Endothelial cell of umbilical vein (primary cell): Measurements from ENCODE around the gene ALDH1L1. TPM values are rescaled to one million over a fixed set of nuclear protein-coding genes. Genes with fewer than 3 reads are reported as not detected.

Experiments used
- BruUV-seq: library from RNA; stranded (reverse); fragments of 400-500 nt; replicated peaks from 2 replicates; lab custom pipeline; 2021; lab: Mats Ljungman, UMichigan
- CTCF ChIA-PET: fragments of 300-600, 350-600 bp; sonication (Branson Sonifier 250); formaldehyde crosslinking; loops from one replicate; lab custom pipeline; 2021; ENCODE audit warnings: antibody characterized with exemption, inconsistent platforms; lab: Charles Lee
- POLR2A ChIA-PET: fragments of 300-600, 350-600 bp; sonication (Branson Sonifier 250); formaldehyde crosslinking; loops from one replicate; lab custom pipeline; 2021; ENCODE audit warnings: antibody characterized with exemption, inconsistent platforms; lab: Charles Lee
- DNase-seq: peaks from one replicate; pipeline ENCODE4 v3.0.0-alpha.2; 2011; ENCODE audit warnings: low read depth, low spot score
- FAIRE-seq: peaks from 2 replicates; lab custom pipeline; 2011; peaks lifted over from hg19 to GRCh38; lab: Jason Lieb, UNC
- H2AFZ ChIP-seq: 2 replicates; pipeline ENCODE4 v1.6.0; 2012; ENCODE audit warnings: low read depth, low read length, control low read depth, inconsistent platforms
- H3K27ac ChIP-seq: 2 replicates; pipeline ENCODE4 v1.5.1; 2011; ENCODE audit warnings: low read depth, mild to moderate bottlenecking, control low read depth, low read length, moderate library complexity; ENCODE audit not compliant: insufficient read depth
- H3K27me3 ChIP-seq, 2 experiments: 2 replicates each; pipeline versions ENCODE4 v1.6.0 to v1.6.1; 2011; ENCODE audit warnings: low read length in 2 of 2, mixed read lengths in 1 of 2; ENCODE audit not compliant: control insufficient read depth in 2 of 2, insufficient read depth in 2 of 2
- H3K36me3 ChIP-seq, 2 experiments: 2 replicates in 1 of 2; 3 replicates in 1 of 2; pipeline ENCODE4 v1.5.1; 2011; ENCODE audit warnings: low read length in 2 of 2, mild to moderate bottlenecking in 1 of 2, moderate library complexity in 1 of 2; ENCODE audit not compliant: control insufficient read depth in 2 of 2, insufficient read depth in 2 of 2; ENCODE audit errors: extremely low read depth in 1 of 2
- H3K4me1 ChIP-seq: 3 replicates; pipeline ENCODE4 v1.5.1; 2011; ENCODE audit warnings: mild to moderate bottlenecking, low read length; ENCODE audit not compliant: control insufficient read depth, insufficient read depth; ENCODE audit errors: extremely low read depth
- H3K4me2 ChIP-seq: 2 replicates; pipeline ENCODE4 v1.6.1; 2011; ENCODE audit warnings: low read length, control low read depth, mixed read lengths; ENCODE audit not compliant: insufficient read depth
- H3K4me3 ChIP-seq, 3 experiments: fragments of 200-600 bp in 1 of 3; sonication (generic), shearing (Covaris generic) in 1 of 3; replicated peaks in 1 of 3; 2 replicates each; pipeline ENCODE4 v1.5.1; 2011 to 2016; ENCODE audit warnings: control low read depth in 3 of 3, low read length in 3 of 3, mild to moderate bottlenecking in 2 of 3, inconsistent platforms in 1 of 3, low read depth in 1 of 3, moderate library complexity in 1 of 3; ENCODE audit not compliant: insufficient read depth in 1 of 3
- H3K79me2 ChIP-seq: 2 replicates; pipeline ENCODE4 v1.6.0; 2012; ENCODE audit warnings: low read length, inconsistent platforms; ENCODE audit not compliant: control insufficient read depth, insufficient read depth
- H3K9ac ChIP-seq: replicated peaks from 2 replicates; pipeline ENCODE3; 2011; ENCODE audit warnings: low read length, control low read depth; ENCODE audit not compliant: insufficient read depth; ENCODE audit errors: extremely low read depth
- H3K9me1 ChIP-seq: replicated peaks from 3 replicates; pipeline ENCODE4 v1.6.0; 2011; ENCODE audit warnings: mild to moderate bottlenecking, low read length; ENCODE audit not compliant: control insufficient read depth, insufficient read depth; ENCODE audit errors: extremely low read depth
- H3K9me3 ChIP-seq: replicated peaks from 2 replicates; pipeline ENCODE4 v1.5.1; 2012; ENCODE audit warnings: low read length, inconsistent platforms; ENCODE audit not compliant: control insufficient read depth, insufficient read depth
- H4K20me1 ChIP-seq: replicated peaks from 2 replicates; pipeline ENCODE3; 2011; ENCODE audit warnings: mild to moderate bottlenecking, low read length; ENCODE audit not compliant: control insufficient read depth, insufficient read depth; ENCODE audit errors: extremely low read depth
- CTCF ChIP-seq, 2 donors: IDR thresholded peaks; 1 replicate in 1 of 2; 2 replicates in 1 of 2; pipeline ENCODE4 v1.5.1; 2011; ENCODE audit warnings: low read length in 2 of 2, mild to moderate bottlenecking in 2 of 2, moderate library complexity in 2 of 2, control low read depth in 1 of 2, inconsistent platforms in 1 of 2, low read depth in 1 of 2; ENCODE audit not compliant: insufficient read depth in 1 of 2; ENCODE audit errors: extremely low read depth in 1 of 2
- EZH2 ChIP-seq: IDR thresholded peaks from 2 replicates; pipeline ENCODE4 v1.6.1; 2012; ENCODE audit warnings: borderline replicate concordance, low read depth, mild to moderate bottlenecking, moderate library complexity, low read length, inconsistent platforms; ENCODE audit not compliant: severe bottlenecking
- FOS ChIP-seq: IDR thresholded peaks from 2 replicates; pipeline ENCODE4 v1.6.1; 2011; ENCODE audit warnings: mild to moderate bottlenecking, low read length, moderate library complexity, borderline replicate concordance; ENCODE audit not compliant: insufficient read depth
- GATA2 ChIP-seq: IDR thresholded peaks from 2 replicates; pipeline ENCODE4 v1.7.0; 2011; ENCODE audit warnings: low read depth, mild to moderate bottlenecking, moderate library complexity, mixed read lengths, low read length; ENCODE audit not compliant: insufficient read length, insufficient read depth
- JUN ChIP-seq: IDR thresholded peaks from 2 replicates; pipeline ENCODE4 v1.6.1; 2011; ENCODE audit warnings: borderline replicate concordance, low read depth; ENCODE audit not compliant: insufficient read length, insufficient read depth
- MAX ChIP-seq: IDR thresholded peaks from 2 replicates; pipeline ENCODE4 v1.6.1; 2011; ENCODE audit not compliant: insufficient read depth, insufficient read length
- MYC ChIP-seq: IDR thresholded peaks from one replicate; pipeline ENCODE4 v1.6.1; 2011; ENCODE audit warnings: mild to moderate bottlenecking, low read depth, low read length
- POLR2A ChIP-seq: IDR thresholded peaks from 2 replicates; pipeline ENCODE4 v1.6.1; 2012; ENCODE audit warnings: low read depth, mild to moderate bottlenecking, control low read depth, low read length
- POLR2AphosphoS5 ChIP-seq: IDR thresholded peaks from 2 replicates; pipeline ENCODE4 v1.6.1; 2012; ENCODE audit warnings: low read depth, mild to moderate bottlenecking, control low read depth, low read length, moderate library complexity; ENCODE audit not compliant: insufficient read depth
- dilution Hi-C: fragments of 300-500 bp; cut with MboI; formaldehyde crosslinking; loops from one replicate; pipeline ENCODE4 v1.15.0; 2019; ENCODE audit warnings: low sequenced_read_pairs; ENCODE audit not compliant: extremely low pct_ligation_motif_present
- intact Hi-C: fragments of 100-400 bp; cut with micrococcal nuclease; formaldehyde crosslinking; loops from one replicate; pipeline ENCODE4 v1.10.0; 2022
- polyA plus RNA-seq, 4 experiments: library from polyadenylated mRNA; depleted of rRNA in 3 of 4; stranded (reverse) in 3 of 4; unstranded in 1 of 4; fragments of >200 nt; gene quantifications; 2 replicates each; pipeline versions ENCODE4 v1.2.1 to v1.2.3, GENCODE V29; 2011 to 2012; ENCODE audit warnings: missing spikeins in 1 of 4
- total RNA-seq: library from RNA; stranded (reverse); gene quantifications from 2 replicates; pipeline ENCODE4 v1.2.3, GENCODE V29; 2021

Gene ALDH1L1
- total and polyA plus RNA-seq, 2 donors (not counting 3 experiments of a cell fraction or from before 2014, with no cell fraction given), result not detected

GRCh38 chr3:126124896-126125295, 55.5 kb downstream of the ALDH1L1 start:
- H3K9ac ChIP-seq, result no peak overlapping the region
- no peak for DNase-seq
- no peak overlapping the region for H3K4me3 ChIP-seq
- no peaks in the 10 kb centered on the region for H4K20me1 ChIP-seq
- H3K27me3 ChIP-seq, result peaks cover 3 to 4% of the 10 kb centered on the region in 2 experiments
- intact Hi-C loops, result no loop called here
- CTCF ChIA-PET, result interaction anchor here (1.3 kb wide), 1 partner anchor 9 kb away, joined by 3 read pairs; no protein-coding TSS in a partner anchor
- peaks cover 7% of the 10 kb centered on the region for H3K4me1 ChIP-seq
- no peaks in the 10 kb centered on the region for H3K9me1 ChIP-seq
- H3K36me3 ChIP-seq, result no peaks in the 10 kb centered on the region
- H2AFZ ChIP-seq, result no peak overlapping the region
- POLR2A ChIA-PET, result no interaction called here
- no peaks in the 10 kb centered on the region for H3K9me3 ChIP-seq
- no peak overlapping the region for H3K4me2 ChIP-seq
- dilution Hi-C loops, result no loop called here
- no peak for FAIRE-seq
- no TSS peak for BruUV-seq
- TF ChIP-seq POLR2A (no peak), MYC (no peak), GATA2 (no peak), JUN (no peak), FOS (no peak), POLR2AphosphoS5 (no peak), MAX (no peak), CTCF (IDR thresholded peaks at IDR 0.05; ENCODE audit: extremely low read depth in 1 of 2, insufficient read depth in 1 of 2, low read depth in 1 of 2, low read length in 2 of 2) (no peak), EZH2 (no peak)
- no peaks in the 10 kb centered on the region for H3K79me2 ChIP-seq
- no peak overlapping the region for H3K27ac ChIP-seq
